Measurements from ENCODE around the gene ARSK.
"Not testable (repeated sequence)": the region's sequence is repeated elsewhere in the genome, so short reads cannot be mapped to it uniquely, and the experiment has no call there.

Gene ARSK

GRCh38 chr5:95620870-95621838, 66.3 kb downstream of the ARSK start:
- DNase-seq (ENCODE audit: low read depth in 1 of 2, low spot score in 1 of 2) = peak; percentile 21 to 38

- no peak for DNase-seq (ENCODE audit: low read depth in 1 of 2, low spot score in 1 of 2)
These were observed 67.1 kb downstream of the ARSK start for GRCh38 chr5:95621839-95622629.

- DNase-seq (ENCODE audit: low read depth in 1 of 2, low spot score in 1 of 2) = no peak
These were observed 68.8 kb downstream of the ARSK start for GRCh38 chr5:95623706-95624105.

- no peak for DNase-seq (ENCODE audit: low read depth in 1 of 2, low spot score in 1 of 2)
These were observed 69.5 kb downstream of the ARSK start for GRCh38 chr5:95624368-95624767.

- no peak for DNase-seq (ENCODE audit: low read depth in 1 of 2, low spot score in 1 of 2)
These were observed 71.8 kb downstream of the ARSK start for GRCh38 chr5:95626701-95627100.

- DNase-seq (ENCODE audit: low read depth in 1 of 2, low spot score in 1 of 2) = no peak
These were observed 73.3 kb downstream of the ARSK start for GRCh38 chr5:95627971-95628810.

GRCh38 chr5:95628933-95629332, 74.0 kb downstream of the ARSK start:
- no peak for DNase-seq (ENCODE audit: low read depth in 1 of 2, low spot score in 1 of 2)

GRCh38 chr5:95630394-95630917, 75.6 kb downstream of the ARSK start:
- no peak for DNase-seq (ENCODE audit: low read depth in 1 of 2, low spot score in 1 of 2)

GRCh38 chr5:95631255-95631958, 76.5 kb downstream of the ARSK start:
- no peak for DNase-seq (ENCODE audit: low read depth in 1 of 2, low spot score in 1 of 2)

GRCh38 chr5:95631991-95632675, 77.2 kb downstream of the ARSK start:
- peak; percentile 35 to 47 for DNase-seq (ENCODE audit: low read depth in 1 of 2, low spot score in 1 of 2)

- not testable (repeated sequence) for DNase-seq (ENCODE audit: low read depth in 1 of 2, low spot score in 1 of 2)
These were observed 78.0 kb downstream of the ARSK start for GRCh38 chr5:95632942-95633341.

GRCh38 chr5:95633671-95634070, 78.8 kb downstream of the ARSK start:
- DNase-seq (ENCODE audit: low read depth in 1 of 2, low spot score in 1 of 2) = no peak

GRCh38 chr5:95634081-95634480, 79.2 kb downstream of the ARSK start:
- no peak for DNase-seq (ENCODE audit: low read depth in 1 of 2, low spot score in 1 of 2)

- DNase-seq (ENCODE audit: low read depth in 1 of 2, low spot score in 1 of 2) = no peak
These were observed 83.7 kb downstream of the ARSK start for GRCh38 chr5:95638632-95639031.

GRCh38 chr5:95641741-95642220, 86.9 kb downstream of the ARSK start:
- DNase-seq (ENCODE audit: low read depth in 1 of 2, low spot score in 1 of 2) = no peak

GRCh38 chr5:95643152-95643551, 88.3 kb downstream of the ARSK start:
- no peak for DNase-seq (ENCODE audit: low read depth in 1 of 2, low spot score in 1 of 2)

- no peak for DNase-seq (ENCODE audit: low read depth in 1 of 2, low spot score in 1 of 2)
These were observed 89.6 kb downstream of the ARSK start for GRCh38 chr5:95644351-95645042.

- DNase-seq (ENCODE audit: low read depth in 1 of 2, low spot score in 1 of 2) = not testable (repeated sequence)
These were observed 91.3 kb downstream of the ARSK start for GRCh38 chr5:95646226-95646568.
